ENCODE results near the gene NINJ1.
A peak's percentile ranks its signal among the peaks of the same experiment; 100 is the strongest.

Gene NINJ1

GRCh38 chr9:93134015-93134739 lies at the start of gene NINJ1:
TSS of gene NINJ1 (minus strand) at chr9:93134251. CDS start at chr9:93134217, 34 bp downstream.
- peaks cover 60% of the 10 kb centered on the region for H3K4me1 Mint-ChIP-seq
- H3K4me3 Mint-ChIP-seq: peak within 1 kb of the TSS; percentile 93
- H3K9me3 Mint-ChIP-seq: no peaks in the 10 kb centered on the region
- H3K27me3 Mint-ChIP-seq: no peaks in the 10 kb centered on the region
- H3K27ac Mint-ChIP-seq: peak within 1 kb of the TSS; percentile 95
- H3K36me3 Mint-ChIP-seq: no peaks in the 10 kb centered on the region

GRCh38 chr9:93183131-93183662 lies 49.1 kb upstream of the NINJ1 start:
- no peaks in the 10 kb centered on the region for H3K36me3 Mint-ChIP-seq
- peak overlapping the region; percentile 81 for H3K4me3 Mint-ChIP-seq
- H3K27me3 Mint-ChIP-seq: peaks cover 9% of the 10 kb centered on the region
- H3K4me1 Mint-ChIP-seq: peaks cover 7% of the 10 kb centered on the region
- no peak overlapping the region for H3K27ac Mint-ChIP-seq
- H3K9me3 Mint-ChIP-seq: no peaks in the 10 kb centered on the region

- H3K4me1 Mint-ChIP-seq: peaks cover 7% of the 10 kb centered on the region
- peaks cover 9% of the 10 kb centered on the region for H3K27me3 Mint-ChIP-seq
- peak overlapping the region; percentile 30 for H3K4me3 Mint-ChIP-seq
- no peaks in the 10 kb centered on the region for H3K36me3 Mint-ChIP-seq
- no peaks in the 10 kb centered on the region for H3K9me3 Mint-ChIP-seq
- no peak overlapping the region for H3K27ac Mint-ChIP-seq
Observed at GRCh38 chr9:93182572-93182971, 48.5 kb upstream of the NINJ1 start.

- H3K4me1 Mint-ChIP-seq: peaks cover 7% of the 10 kb centered on the region
- no peak overlapping the region for H3K4me3 Mint-ChIP-seq
- H3K36me3 Mint-ChIP-seq: no peaks in the 10 kb centered on the region
- H3K27ac Mint-ChIP-seq: no peak overlapping the region
- H3K9me3 Mint-ChIP-seq: no peaks in the 10 kb centered on the region
- H3K27me3 Mint-ChIP-seq: peaks cover 9% of the 10 kb centered on the region
Observed at GRCh38 chr9:93181672-93182435, 47.8 kb upstream of the NINJ1 start.

GRCh38 chr9:93180938-93181337 lies 46.9 kb upstream of the NINJ1 start:
- Mint-ChIP-seq H3K27ac (no peak overlapping the region), H3K9me3 (no peaks in the 10 kb centered on the region), H3K27me3 (peaks cover 9% of the 10 kb centered on the region), H3K36me3 (no peaks in the 10 kb centered on the region), H3K4me3 (no peak overlapping the region), H3K4me1 (peaks cover 7% of the 10 kb centered on the region)

- no peak overlapping the region for H3K4me3 Mint-ChIP-seq
- peaks cover 9% of the 10 kb centered on the region for H3K27me3 Mint-ChIP-seq
- no peak overlapping the region for H3K27ac Mint-ChIP-seq
- H3K9me3 Mint-ChIP-seq: no peaks in the 10 kb centered on the region
- H3K4me1 Mint-ChIP-seq: peaks cover 7% of the 10 kb centered on the region
- no peaks in the 10 kb centered on the region for H3K36me3 Mint-ChIP-seq
Observed at GRCh38 chr9:93178851-93179786, 45.1 kb upstream of the NINJ1 start.

GRCh38 chr9:93177676-93178075 lies 43.6 kb upstream of the NINJ1 start:
- Mint-ChIP-seq H3K9me3 (no peaks in the 10 kb centered on the region), H3K4me1 (no peaks in the 10 kb centered on the region), H3K36me3 (no peaks in the 10 kb centered on the region), H3K27me3 (peaks cover 5% of the 10 kb centered on the region), H3K4me3 (no peak overlapping the region), H3K27ac (peak overlapping the region; percentile 77)

GRCh38 chr9:93174976-93175375 lies 40.9 kb upstream of the NINJ1 start:
- H3K4me3 Mint-ChIP-seq: no peak overlapping the region
- H3K9me3 Mint-ChIP-seq: no peaks in the 10 kb centered on the region
- no peaks in the 10 kb centered on the region for H3K4me1 Mint-ChIP-seq
- no peaks in the 10 kb centered on the region for H3K36me3 Mint-ChIP-seq
- H3K27me3 Mint-ChIP-seq: no peaks in the 10 kb centered on the region
- no peak overlapping the region for H3K27ac Mint-ChIP-seq

- H3K27me3 Mint-ChIP-seq: no peaks in the 10 kb centered on the region
- no peaks in the 10 kb centered on the region for H3K4me1 Mint-ChIP-seq
- no peaks in the 10 kb centered on the region for H3K36me3 Mint-ChIP-seq
- H3K27ac Mint-ChIP-seq: no peak overlapping the region
- H3K4me3 Mint-ChIP-seq: no peak overlapping the region
- H3K9me3 Mint-ChIP-seq: no peaks in the 10 kb centered on the region
Observed at GRCh38 chr9:93173365-93174051, 39.5 kb upstream of the NINJ1 start.

GRCh38 chr9:93172666-93173364 lies 38.8 kb upstream of the NINJ1 start:
- no peaks in the 10 kb centered on the region for H3K27me3 Mint-ChIP-seq
- H3K4me3 Mint-ChIP-seq: no peak overlapping the region

GRCh38 chr9:93171261-93171990 lies 37.4 kb upstream of the NINJ1 start:
- Mint-ChIP-seq H3K36me3 (no peaks in the 10 kb centered on the region), H3K4me3 (no peak overlapping the region), H3K27ac (no peak overlapping the region), H3K27me3 (no peaks in the 10 kb centered on the region), H3K4me1 (no peaks in the 10 kb centered on the region), H3K9me3 (no peaks in the 10 kb centered on the region)

More at GRCh38 chr9:93172666-93173364, 38.8 kb upstream of the NINJ1 start:
- no peak overlapping the region for H3K27ac Mint-ChIP-seq
- no peaks in the 10 kb centered on the region for H3K4me1 Mint-ChIP-seq
- no peaks in the 10 kb centered on the region for H3K9me3 Mint-ChIP-seq
- no peaks in the 10 kb centered on the region for H3K36me3 Mint-ChIP-seq

- Mint-ChIP-seq H3K27me3 (no peaks in the 10 kb centered on the region), H3K36me3 (no peaks in the 10 kb centered on the region)
Observed at GRCh38 chr9:93170571-93170970, 36.5 kb upstream of the NINJ1 start.

GRCh38 chr9:93169444-93169843 lies 35.4 kb upstream of the NINJ1 start:
- Mint-ChIP-seq H3K36me3 (no peaks in the 10 kb centered on the region), H3K9me3 (no peaks in the 10 kb centered on the region), H3K27me3 (no peaks in the 10 kb centered on the region), H3K4me3 (no peak overlapping the region), H3K4me1 (no peaks in the 10 kb centered on the region), H3K27ac (no peak overlapping the region)

More at GRCh38 chr9:93170571-93170970, 36.5 kb upstream of the NINJ1 start:
- H3K4me3 Mint-ChIP-seq: no peak overlapping the region
- H3K9me3 Mint-ChIP-seq: no peaks in the 10 kb centered on the region
- H3K27ac Mint-ChIP-seq: no peak overlapping the region
- H3K4me1 Mint-ChIP-seq: no peaks in the 10 kb centered on the region

- H3K4me1 Mint-ChIP-seq: no peaks in the 10 kb centered on the region
- no peaks in the 10 kb centered on the region for H3K36me3 Mint-ChIP-seq
- H3K4me3 Mint-ChIP-seq: no peak overlapping the region
- no peaks in the 10 kb centered on the region for H3K9me3 Mint-ChIP-seq
- H3K27me3 Mint-ChIP-seq: no peaks in the 10 kb centered on the region
- no peak overlapping the region for H3K27ac Mint-ChIP-seq
Observed at GRCh38 chr9:93168581-93168980, 34.5 kb upstream of the NINJ1 start.

Measured in activated naive CD4-positive, alpha-beta T cell treated with anti-CD3 and anti-CD28 coated beads, Interleukin-2, amount 50 U/mL, for 24 hours (primary cell).